ENCODE results near the gene EEF2.
"Not testable (repeated sequence)": the region's sequence is repeated elsewhere in the genome, so short reads cannot be mapped to it uniquely, and the experiment has no call there.

Gene EEF2

GRCh38 chr19:3944018-3944721 is 41.1 kb downstream of the EEF2 start:
- no peak for DNase-seq

- DNase-seq: no peak
Observed at GRCh38 chr19:3942790-3943409, 42.4 kb downstream of the EEF2 start.

GRCh38 chr19:3938300-3938950 is 46.8 kb downstream of the EEF2 start:
- DNase-seq: not testable (repeated sequence)

- no peak for DNase-seq
Observed at GRCh38 chr19:3936506-3937442, 48.5 kb downstream of the EEF2 start.

GRCh38 chr19:3932931-3933810 is 52.1 kb downstream of the EEF2 start, which contains the start of gene NMRK2:
Gene NMRK2, plus strand, starts transcription at chr19:3933069. Its CDS starts 603 bp downstream, at chr19:3933672.
- DNase-seq: no peak

GRCh38 chr19:3931041-3931440 is 54.2 kb downstream of the EEF2 start:
- no peak for DNase-seq
